Epithelial cell of prostate (primary cell): ENCODE results near the gene UBR7.
"Not testable (repeated sequence)": the region's sequence is repeated elsewhere in the genome, so short reads cannot be mapped to it uniquely, and the experiment has no call there.

Experiments
- DNase-seq: peaks from one replicate; pipeline ENCODE4 v3.0.0-alpha.2; 2011; ENCODE audit warnings: low read depth, low spot score
- H3K27ac ChIP-seq: fragments of 450-650 bp; 2 replicates; pipeline ENCODE4 v1.5.1; 2017; ENCODE audit warnings: mild to moderate bottlenecking

The UBR7 gene

GRCh38 chr14:93186466-93186865 lies 20.6 kb upstream of the UBR7 start:
- no peak for DNase-seq
- H3K27ac ChIP-seq: peak overlapping the region; percentile 95

- peak overlapping the region; percentile 95 for H3K27ac ChIP-seq
- DNase-seq: no peak
These were observed 20.1 kb upstream of the UBR7 start for GRCh38 chr14:93186956-93187355.

GRCh38 chr14:93195316-93195999 lies 11.6 kb upstream of the UBR7 start:
- H3K27ac ChIP-seq: no peak overlapping the region
- no peak for DNase-seq

GRCh38 chr14:93199031-93199430 lies 8.0 kb upstream of the UBR7 start:
- H3K27ac ChIP-seq: no peak overlapping the region
- DNase-seq: no peak

- no peak overlapping the region for H3K27ac ChIP-seq
- no peak for DNase-seq
These were observed 6.5 kb upstream of the UBR7 start for GRCh38 chr14:93200553-93200952.

GRCh38 chr14:93201155-93201704 lies 5.8 kb upstream of the UBR7 start:
- H3K27ac ChIP-seq: no peak overlapping the region
- no peak for DNase-seq

GRCh38 chr14:93207468-93208308 lies 632 bp downstream of the UBR7 start:
- no peak for DNase-seq

GRCh38 chr14:93212432-93212831 lies 5.4 kb downstream of the UBR7 start:
- no peak overlapping the region for H3K27ac ChIP-seq
- DNase-seq: no peak

More at GRCh38 chr14:93207468-93208308, 632 bp downstream of the UBR7 start:
- H3K27ac ChIP-seq: peak overlapping the region; percentile 66

- no peak overlapping the region for H3K27ac ChIP-seq
- no peak for DNase-seq
These were observed 7.5 kb downstream of the UBR7 start for GRCh38 chr14:93214598-93214997.

- peak; percentile 36 for DNase-seq
- no peak overlapping the region for H3K27ac ChIP-seq
These were observed 12.2 kb downstream of the UBR7 start for GRCh38 chr14:93219103-93219726.

GRCh38 chr14:93220509-93220908 lies 13.5 kb downstream of the UBR7 start:
- no peak for DNase-seq
- H3K27ac ChIP-seq: no peak overlapping the region

GRCh38 chr14:93223565-93223964 lies 16.5 kb downstream of the UBR7 start:
- no peak overlapping the region for H3K27ac ChIP-seq
- DNase-seq: no peak

- no peak for DNase-seq
- no peak overlapping the region for H3K27ac ChIP-seq
These were observed 21.5 kb downstream of the UBR7 start for GRCh38 chr14:93228550-93228949.

- no peak overlapping the region for H3K27ac ChIP-seq
- no peak for DNase-seq
These were observed 23.5 kb downstream of the UBR7 start for GRCh38 chr14:93230539-93230938.

- H3K27ac ChIP-seq: no peak overlapping the region
- no peak for DNase-seq
These were observed 24.3 kb downstream of the UBR7 start for GRCh38 chr14:93231129-93231979.

GRCh38 chr14:93232159-93232558 lies 25.1 kb downstream of the UBR7 start:
- H3K27ac ChIP-seq: no peak overlapping the region
- DNase-seq: no peak

GRCh38 chr14:93233078-93233477 lies 26.0 kb downstream of the UBR7 start:
- DNase-seq, H3K27ac ChIP-seq: not testable (repeated sequence)

- peak; percentile 80 for DNase-seq
- peak overlapping the region; percentile 58 for H3K27ac ChIP-seq
These were observed 27.7 kb downstream of the UBR7 start for GRCh38 chr14:93234798-93235197.

GRCh38 chr14:93239869-93240677 lies 33.0 kb downstream of the UBR7 start:
- DNase-seq: no peak

More at GRCh38 chr14:93239869-93240677, 33.0 kb downstream of the UBR7 start:
- H3K27ac ChIP-seq: peak overlapping the region; percentile 52
